Cardiac fibroblast (primary cell): ENCODE data around the gene RTN4IP1.

Experiments used
- DNase-seq, 2 donors: peaks; one replicate each; pipeline versions ENCODE4 v3.0.0 to v3.0.0-alpha.2; 2010; ENCODE audit warnings: low read depth in 2 of 2
- H3K4me3 ChIP-seq, 2 donors: replicated peaks in 1 of 2; 1 replicate in 1 of 2; 2 replicates in 1 of 2; pipeline ENCODE4 v1.5.1; 2011; ENCODE audit warnings: low read depth in 2 of 2, low read length in 2 of 2, mild to moderate bottlenecking in 2 of 2, moderate library complexity in 1 of 2
- CTCF ChIP-seq: IDR thresholded peaks from one replicate; pipeline ENCODE4 v1.5.1; 2011; ENCODE audit warnings: low read depth, mild to moderate bottlenecking, low read length, inconsistent platforms

RTN4IP1 gene

GRCh38 chr6:106546261-106546690 lies 83.0 kb downstream of the RTN4IP1 start:
- TF ChIP-seq CTCF = no peak

GRCh38 chr6:106540907-106541306 lies 88.4 kb downstream of the RTN4IP1 start:
- no peak for TF ChIP-seq CTCF
- no peak overlapping the region for H3K4me3 ChIP-seq
- DNase-seq = peak; percentile 30 to 47

More at GRCh38 chr6:106546261-106546690, 83.0 kb downstream of the RTN4IP1 start:
- H3K4me3 ChIP-seq = no peak overlapping the region
- DNase-seq = peak; percentile 69 to 90

- TF ChIP-seq CTCF = no peak
- no peak for DNase-seq
- H3K4me3 ChIP-seq = no peak overlapping the region
Measured at GRCh38 chr6:106540432-106540831, 88.9 kb downstream of the RTN4IP1 start.

GRCh38 chr6:106539936-106540335 lies 89.4 kb downstream of the RTN4IP1 start:
- H3K4me3 ChIP-seq = no peak overlapping the region
- DNase-seq = no peak
- TF ChIP-seq CTCF = no peak

GRCh38 chr6:106538145-106538544 lies 91.2 kb downstream of the RTN4IP1 start:
- no peak for DNase-seq
- TF ChIP-seq CTCF = no peak
- no peak overlapping the region for H3K4me3 ChIP-seq

- TF ChIP-seq CTCF = no peak
- no peak overlapping the region for H3K4me3 ChIP-seq
- no peak for DNase-seq
Measured at GRCh38 chr6:106537662-106538061, 91.6 kb downstream of the RTN4IP1 start.

- no peak for TF ChIP-seq CTCF
- H3K4me3 ChIP-seq = no peak overlapping the region
- DNase-seq = no peak
Measured at GRCh38 chr6:106536851-106537250, 92.4 kb downstream of the RTN4IP1 start.
